Muscle layer of colon (tissue), 2 donors: ENCODE results near the gene ALKBH8.
"Not testable (repeated sequence)": the region's sequence is repeated elsewhere in the genome, so short reads cannot be mapped to it uniquely, and the experiment has no call there.

Source experiments
- H3K27ac ChIP-seq: one replicate; pipeline ENCODE4 v1.7.0; 2013; ENCODE audit warnings: low read depth, mild to moderate bottlenecking, low read length, moderate library complexity
- H3K27me3 ChIP-seq, 2 donors: one replicate each; pipeline ENCODE4 v1.7.0; 2013; ENCODE audit warnings: low read length in 2 of 2, mild to moderate bottlenecking in 2 of 2; ENCODE audit not compliant: insufficient read depth in 2 of 2, control insufficient read depth in 1 of 2
- H3K36me3 ChIP-seq: one replicate; pipeline ENCODE4 v1.7.0; 2013; ENCODE audit warnings: mild to moderate bottlenecking, low read length; ENCODE audit not compliant: insufficient read depth
- H3K4me1 ChIP-seq: one replicate; pipeline ENCODE4 v1.7.0; 2013; ENCODE audit warnings: mild to moderate bottlenecking, low read length; ENCODE audit not compliant: insufficient read depth
- H3K4me3 ChIP-seq, 2 donors: one replicate each; pipeline ENCODE4 v1.7.0; 2013; ENCODE audit warnings: low read length in 2 of 2, low read depth in 1 of 2, mild to moderate bottlenecking in 1 of 2, moderate library complexity in 1 of 2
- H3K9ac ChIP-seq: one replicate; pipeline ENCODE4 v1.7.0; 2013; ENCODE audit warnings: low read length
- H3K9me3 ChIP-seq: one replicate; pipeline ENCODE4 v1.7.0; 2013; ENCODE audit warnings: mild to moderate bottlenecking, low read length
- donor health status: abdominal sarcoma.
- donor health status: Adenocarcinoma of cecum.

The ALKBH8 gene

GRCh38 chr11:107570015-107570414 lies 4.5 kb upstream of the ALKBH8 start:
- no peak overlapping the region for H3K27ac ChIP-seq
- no peaks in the 10 kb centered on the region for H3K36me3 ChIP-seq
- no peak overlapping the region for H3K4me3 ChIP-seq
- no peaks in the 10 kb centered on the region for H3K9me3 ChIP-seq
- H3K4me1 ChIP-seq = peaks cover 3% of the 10 kb centered on the region
- H3K27me3 ChIP-seq = no peaks in the 10 kb centered on the region
- H3K9ac ChIP-seq = no peak overlapping the region

DNA sequence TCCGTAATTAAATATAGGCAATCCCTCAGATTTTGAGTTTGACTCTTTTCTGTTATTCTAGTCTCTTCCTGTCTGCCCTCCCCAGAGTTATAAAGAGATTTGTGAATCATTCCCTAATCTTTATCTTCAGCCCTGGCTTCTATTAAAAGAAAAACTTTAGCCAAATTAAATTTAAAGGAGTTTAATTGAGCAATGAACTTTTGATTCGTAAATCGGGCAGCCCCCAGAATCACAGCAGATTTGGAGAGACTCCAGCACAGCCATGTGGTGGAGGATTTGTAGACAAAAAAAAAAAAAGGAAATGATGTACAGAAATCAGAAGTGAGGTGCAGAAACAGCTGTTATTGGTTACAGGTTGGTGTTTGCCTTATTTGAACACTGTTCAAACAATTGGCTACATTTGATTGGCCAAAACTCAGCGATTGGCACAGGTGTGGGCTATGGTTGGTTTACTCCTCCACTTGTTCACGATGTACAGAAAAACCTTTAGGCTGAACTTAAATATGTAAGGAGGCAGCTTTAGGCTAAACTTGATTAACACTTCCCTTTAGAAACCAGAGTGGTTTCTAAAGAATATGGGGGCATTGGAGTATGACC lies 2.3 kb upstream of the ALKBH8 start:
- no peak overlapping the region for H3K27ac ChIP-seq
- H3K9ac ChIP-seq = no peak overlapping the region
- H3K27me3 ChIP-seq = no peaks in the 10 kb centered on the region
- H3K36me3 ChIP-seq = no peaks in the 10 kb centered on the region
- H3K9me3 ChIP-seq = no peaks in the 10 kb centered on the region
- H3K4me3 ChIP-seq = no peak overlapping the region
- peaks cover 18% of the 10 kb centered on the region for H3K4me1 ChIP-seq

DNA sequence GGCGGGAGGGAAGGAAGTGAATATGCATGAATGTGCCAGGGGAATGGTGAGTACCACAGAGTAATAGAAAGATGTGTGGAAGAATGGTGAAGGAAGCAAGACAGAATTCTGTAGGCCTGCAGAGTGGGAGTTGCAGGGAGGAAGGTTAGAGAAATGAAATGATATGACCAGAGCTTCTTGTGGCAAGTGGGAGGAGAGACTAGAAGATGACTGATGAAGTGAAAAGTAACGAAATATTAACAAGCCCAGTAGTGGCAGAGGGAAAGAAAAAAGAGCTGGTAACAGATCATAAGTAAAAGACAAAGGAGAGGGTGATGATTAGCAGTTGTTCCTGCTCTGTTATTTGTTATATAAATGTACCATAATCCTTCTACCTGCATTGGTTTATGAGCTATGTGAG lies 1.0 kb upstream of the ALKBH8 start:
- Histone ChIP-seq H3K36me3 (no peaks in the 10 kb centered on the region), H3K27me3 (no peaks in the 10 kb centered on the region), H3K4me3 (no peak overlapping the region), H3K9ac (no peak overlapping the region), H3K9me3 (no peaks in the 10 kb centered on the region), H3K27ac (no peak overlapping the region), H3K4me1 (peaks cover 18% of the 10 kb centered on the region)

DNA sequence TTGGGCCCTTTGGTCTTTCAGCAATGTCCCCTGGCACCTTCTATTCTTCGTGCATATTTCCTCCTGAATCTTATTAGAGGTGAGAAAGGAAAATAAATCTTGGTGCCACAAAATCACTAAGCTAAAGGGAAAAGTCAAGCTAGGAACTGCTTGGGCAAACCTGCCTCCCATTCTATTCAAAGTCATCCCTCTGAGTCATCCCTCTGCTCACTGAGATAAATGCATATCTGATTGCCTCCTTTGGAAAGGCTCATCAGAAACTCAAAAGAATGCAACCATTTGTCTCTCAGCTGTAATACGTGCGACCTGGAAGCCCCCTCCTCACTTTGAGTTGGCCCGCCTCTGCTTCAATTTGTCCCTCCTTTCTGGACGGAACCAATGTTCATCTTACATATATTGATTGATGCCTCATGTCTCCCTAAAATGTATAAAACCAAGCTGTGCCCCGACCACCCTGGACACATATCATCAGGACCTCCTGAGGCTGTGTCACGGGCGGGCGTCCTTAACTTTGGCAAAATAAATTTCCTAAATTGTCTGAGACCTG lies 493 bp upstream of the ALKBH8 start:
- H3K9me3 ChIP-seq, H3K27me3 ChIP-seq, H3K36me3 ChIP-seq: not testable (repeated sequence)
- peak overlapping the region; percentile 90 to 96 for H3K4me3 ChIP-seq
- H3K27ac ChIP-seq = peak overlapping the region; percentile 79
- H3K4me1 ChIP-seq = peaks cover 18% of the 10 kb centered on the region
- H3K9ac ChIP-seq = peak overlapping the region; percentile 69

DNA sequence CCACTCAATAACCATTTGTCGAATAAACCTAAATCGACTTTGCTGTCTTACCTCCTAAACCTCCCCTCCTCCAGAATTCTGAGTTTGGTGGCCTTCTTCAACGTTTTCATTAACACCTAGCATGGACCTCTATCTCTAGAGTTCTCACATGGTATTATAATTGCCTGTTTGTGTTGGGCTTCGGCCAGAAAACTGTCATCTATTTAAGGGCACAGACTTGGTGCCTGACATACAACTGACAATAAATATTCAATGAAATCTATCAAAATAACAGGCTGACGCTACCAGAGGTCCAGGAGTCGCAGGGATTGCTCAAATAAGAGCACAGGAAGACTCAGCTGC lies 687 bp downstream of the ALKBH8 start:
- Histone ChIP-seq H3K27me3 (no peaks in the 10 kb centered on the region), H3K9me3 (no peaks in the 10 kb centered on the region), H3K4me3 (peak overlapping the region; percentile 90 to 96), H3K4me1 (peaks cover 18% of the 10 kb centered on the region), H3K36me3 (no peaks in the 10 kb centered on the region), H3K27ac (peak overlapping the region; percentile 79), H3K9ac (peak overlapping the region; percentile 69)

DNA sequence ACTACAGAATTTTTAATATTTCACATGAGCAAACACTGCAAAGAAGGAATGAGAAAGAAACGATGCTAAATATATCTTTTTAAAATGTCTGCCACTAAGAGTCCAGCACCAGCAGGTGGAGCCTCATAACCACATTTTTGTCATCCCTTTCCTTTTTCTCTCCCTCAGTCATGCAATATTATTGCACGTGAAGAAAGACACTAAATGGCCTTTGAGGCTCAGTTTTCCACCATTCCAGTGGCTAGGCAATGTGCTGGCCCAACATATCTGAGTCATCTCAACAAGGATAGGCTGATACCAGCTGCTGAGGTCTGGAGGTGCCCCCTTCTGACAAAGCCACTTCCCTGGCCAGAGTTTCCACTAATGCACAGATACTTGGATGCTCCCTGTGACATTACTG lies 1.8 kb downstream of the ALKBH8 start:
- no peaks in the 10 kb centered on the region for H3K36me3 ChIP-seq
- H3K9ac ChIP-seq = no peak overlapping the region
- no peaks in the 10 kb centered on the region for H3K27me3 ChIP-seq
- no peak overlapping the region for H3K4me3 ChIP-seq
- no peaks in the 10 kb centered on the region for H3K9me3 ChIP-seq
- no peak overlapping the region for H3K27ac ChIP-seq
- H3K4me1 ChIP-seq = peaks cover 18% of the 10 kb centered on the region

GRCh38 chr11:107562647-107563208 lies 2.8 kb downstream of the ALKBH8 start:
- Histone ChIP-seq H3K27me3 (no peaks in the 10 kb centered on the region), H3K36me3 (no peaks in the 10 kb centered on the region), H3K4me3 (no peak overlapping the region), H3K9ac (no peak overlapping the region), H3K9me3 (no peaks in the 10 kb centered on the region), H3K27ac (no peak overlapping the region), H3K4me1 (peaks cover 18% of the 10 kb centered on the region)

DNA sequence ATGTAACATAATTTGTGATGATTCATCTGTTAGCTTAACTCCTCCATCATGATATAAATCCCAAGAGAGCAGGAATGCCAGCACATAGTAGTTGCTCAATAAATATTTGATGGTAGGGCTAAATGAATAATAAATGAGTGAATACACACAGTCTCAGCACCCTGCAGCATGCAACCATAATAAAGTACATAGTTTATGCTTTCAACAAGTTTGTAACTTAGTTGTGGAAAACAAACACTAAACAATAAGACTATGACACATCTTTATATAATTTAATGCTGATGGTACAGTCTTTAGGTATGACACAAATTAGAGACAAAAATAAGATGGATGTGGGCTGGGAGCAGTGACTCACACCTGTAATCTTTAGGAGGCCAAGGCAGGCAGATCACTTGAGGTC lies 3.8 kb downstream of the ALKBH8 start:
- Histone ChIP-seq H3K27me3 (no peaks in the 10 kb centered on the region), H3K36me3 (no peaks in the 10 kb centered on the region), H3K27ac (no peak overlapping the region), H3K4me3 (no peak overlapping the region), H3K9ac (no peak overlapping the region), H3K4me1 (peaks cover 18% of the 10 kb centered on the region), H3K9me3 (no peaks in the 10 kb centered on the region)

- Histone ChIP-seq H3K9ac (no peak overlapping the region), H3K9me3 (no peaks in the 10 kb centered on the region), H3K27me3 (no peaks in the 10 kb centered on the region), H3K36me3 (peaks cover 7% of the 10 kb centered on the region), H3K27ac (no peak overlapping the region), H3K4me3 (no peak overlapping the region), H3K4me1 (no peaks in the 10 kb centered on the region)
Measured at GRCh38 chr11:107550304-107550703, 15.2 kb downstream of the ALKBH8 start.

GRCh38 chr11:107549954-107550285 lies 15.6 kb downstream of the ALKBH8 start:
- no peak overlapping the region for H3K9ac ChIP-seq
- no peak overlapping the region for H3K4me3 ChIP-seq
- peaks cover 7% of the 10 kb centered on the region for H3K36me3 ChIP-seq
- H3K4me1 ChIP-seq = no peaks in the 10 kb centered on the region
- no peak overlapping the region for H3K27ac ChIP-seq
- H3K27me3 ChIP-seq = no peaks in the 10 kb centered on the region
- H3K9me3 ChIP-seq = no peaks in the 10 kb centered on the region

- no peaks in the 10 kb centered on the region for H3K27me3 ChIP-seq
- H3K4me1 ChIP-seq = no peaks in the 10 kb centered on the region
- no peak overlapping the region for H3K9ac ChIP-seq
- H3K36me3 ChIP-seq = peaks cover 7% of the 10 kb centered on the region
- no peak overlapping the region for H3K4me3 ChIP-seq
- H3K9me3 ChIP-seq = no peaks in the 10 kb centered on the region
- H3K27ac ChIP-seq = no peak overlapping the region
Measured at GRCh38 chr11:107549253-107549953, 16.1 kb downstream of the ALKBH8 start.

DNA sequence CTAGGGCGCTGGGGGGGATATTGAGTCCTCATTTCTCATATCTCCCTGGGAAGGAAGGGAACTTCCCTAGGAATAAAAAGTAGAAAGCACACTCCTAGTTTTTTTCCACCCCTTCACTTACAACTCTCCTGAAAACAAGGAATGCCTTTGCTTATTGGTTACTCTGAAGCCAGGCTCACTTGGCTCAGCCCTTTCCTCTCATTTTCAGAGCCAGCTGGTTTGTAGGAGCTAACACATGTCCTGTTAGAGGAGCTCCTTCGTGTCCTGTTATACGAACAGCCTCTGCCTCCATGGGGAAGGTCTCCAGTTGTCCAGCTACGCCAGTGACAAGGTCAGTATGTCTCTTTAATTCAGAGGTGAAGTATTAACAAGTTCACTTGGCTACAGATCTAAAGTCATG lies 17.6 kb downstream of the ALKBH8 start:
- Histone ChIP-seq H3K36me3 (peaks cover 3% of the 10 kb centered on the region), H3K9me3 (no peaks in the 10 kb centered on the region), H3K9ac (no peak overlapping the region), H3K4me1 (no peaks in the 10 kb centered on the region), H3K27ac (no peak overlapping the region), H3K4me3 (no peak overlapping the region), H3K27me3 (no peaks in the 10 kb centered on the region)
